PFSK-1 (cell line): ENCODE data around the gene XCL2.

Experiments
- FOXP2 ChIP-seq: optimal IDR thresholded peaks from 2 replicates; pipeline ENCODE3; 2011; ENCODE audit warnings: borderline replicate concordance, control low read depth, inconsistent platforms; ENCODE audit not compliant: insufficient read depth; ENCODE audit errors: extremely low read length, extremely low read depth
- POLR2AphosphoS5 ChIP-seq: IDR thresholded peaks from 2 replicates; pipeline ENCODE4 v1.6.1; 2012; ENCODE audit warnings: low read depth, mild to moderate bottlenecking, control low read depth, low read length, moderate library complexity
- SIN3A ChIP-seq: IDR thresholded peaks from 2 replicates; pipeline ENCODE4 v1.6.1; 2012; ENCODE audit warnings: mild to moderate bottlenecking, low read length, moderate library complexity, borderline replicate concordance; ENCODE audit not compliant: insufficient read depth
- TAF1 ChIP-seq: IDR thresholded peaks from 2 replicates; pipeline ENCODE4 v1.6.1; 2012; ENCODE audit warnings: low read length, control low read depth, borderline replicate concordance; ENCODE audit not compliant: insufficient read depth
- TF ChIP-seq, protein P1 (sequence below), 2 experiments: IDR thresholded peaks; 2 replicates each; pipeline versions ENCODE4 v1.6.1 to v1.8.0; 2011 to 2012; ENCODE audit warnings: low read depth in 2 of 2, low read length in 2 of 2, control low read depth in 1 of 2, inconsistent platforms in 1 of 2, mild to moderate bottlenecking in 1 of 2, moderate library complexity in 1 of 2; ENCODE audit not compliant: insufficient read depth in 1 of 2

The XCL2 gene

DNA sequence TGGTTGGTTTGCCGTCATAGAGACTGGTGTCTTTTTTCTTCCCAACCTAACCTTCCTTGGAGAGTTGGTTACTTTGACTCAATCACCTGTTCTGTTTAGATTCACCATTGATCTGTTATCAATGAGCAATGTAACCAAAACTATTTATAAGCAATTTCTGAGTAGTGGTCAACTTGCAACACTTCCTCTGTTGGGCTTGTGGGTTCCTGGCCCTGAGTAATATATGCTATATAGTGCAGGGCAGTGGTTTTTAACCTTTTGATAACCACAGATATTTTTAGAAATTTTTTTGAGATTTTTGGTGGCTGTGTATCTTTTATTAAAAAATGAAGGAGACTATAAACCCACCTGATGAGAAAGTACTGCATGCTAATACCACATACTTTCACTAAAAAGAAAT is 23.2 kb upstream of the XCL2 start:
- TF ChIP-seq TAF1 = no peak
- no peak for TF ChIP-seq SIN3A
- no peak for TF ChIP-seq POLR2AphosphoS5
- no peak for TF ChIP-seq FOXP2
- TF ChIP-seq, protein P1, sequence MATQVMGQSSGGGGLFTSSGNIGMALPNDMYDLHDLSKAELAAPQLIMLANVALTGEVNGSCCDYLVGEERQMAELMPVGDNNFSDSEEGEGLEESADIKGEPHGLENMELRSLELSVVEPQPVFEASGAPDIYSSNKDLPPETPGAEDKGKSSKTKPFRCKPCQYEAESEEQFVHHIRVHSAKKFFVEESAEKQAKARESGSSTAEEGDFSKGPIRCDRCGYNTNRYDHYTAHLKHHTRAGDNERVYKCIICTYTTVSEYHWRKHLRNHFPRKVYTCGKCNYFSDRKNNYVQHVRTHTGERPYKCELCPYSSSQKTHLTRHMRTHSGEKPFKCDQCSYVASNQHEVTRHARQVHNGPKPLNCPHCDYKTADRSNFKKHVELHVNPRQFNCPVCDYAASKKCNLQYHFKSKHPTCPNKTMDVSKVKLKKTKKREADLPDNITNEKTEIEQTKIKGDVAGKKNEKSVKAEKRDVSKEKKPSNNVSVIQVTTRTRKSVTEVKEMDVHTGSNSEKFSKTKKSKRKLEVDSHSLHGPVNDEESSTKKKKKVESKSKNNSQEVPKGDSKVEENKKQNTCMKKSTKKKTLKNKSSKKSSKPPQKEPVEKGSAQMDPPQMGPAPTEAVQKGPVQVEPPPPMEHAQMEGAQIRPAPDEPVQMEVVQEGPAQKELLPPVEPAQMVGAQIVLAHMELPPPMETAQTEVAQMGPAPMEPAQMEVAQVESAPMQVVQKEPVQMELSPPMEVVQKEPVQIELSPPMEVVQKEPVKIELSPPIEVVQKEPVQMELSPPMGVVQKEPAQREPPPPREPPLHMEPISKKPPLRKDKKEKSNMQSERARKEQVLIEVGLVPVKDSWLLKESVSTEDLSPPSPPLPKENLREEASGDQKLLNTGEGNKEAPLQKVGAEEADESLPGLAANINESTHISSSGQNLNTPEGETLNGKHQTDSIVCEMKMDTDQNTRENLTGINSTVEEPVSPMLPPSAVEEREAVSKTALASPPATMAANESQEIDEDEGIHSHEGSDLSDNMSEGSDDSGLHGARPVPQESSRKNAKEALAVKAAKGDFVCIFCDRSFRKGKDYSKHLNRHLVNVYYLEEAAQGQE (IDR thresholded peaks at IDR 0.05; ENCODE audit: insufficient read depth in 1 of 2, low read depth in 2 of 2, low read length in 2 of 2) = no peak

DNA sequence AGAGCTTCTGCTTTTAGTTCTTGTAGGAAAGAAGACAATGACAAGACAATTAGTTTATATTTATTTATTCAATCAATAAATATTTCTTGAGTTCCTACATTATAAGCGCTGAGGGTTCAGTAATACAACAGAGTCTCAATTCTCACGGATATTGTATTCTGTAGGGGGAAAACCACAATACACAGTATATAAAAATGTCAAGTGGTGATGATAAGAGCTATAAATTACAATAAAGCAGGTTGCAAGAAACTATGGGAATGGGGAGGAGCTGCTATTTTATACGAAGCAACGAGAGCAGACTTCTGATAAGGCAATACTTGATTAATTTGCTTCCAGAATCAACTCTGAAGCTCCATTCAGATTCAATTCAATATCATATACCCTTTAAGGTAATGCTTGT is 22.0 kb upstream of the XCL2 start:
- TF ChIP-seq, protein P1 (IDR thresholded peaks at IDR 0.05; ENCODE audit: insufficient read depth in 1 of 2, low read depth in 2 of 2, low read length in 2 of 2) = no peak
- TF ChIP-seq SIN3A (no peak), FOXP2 (no peak)

DNA sequence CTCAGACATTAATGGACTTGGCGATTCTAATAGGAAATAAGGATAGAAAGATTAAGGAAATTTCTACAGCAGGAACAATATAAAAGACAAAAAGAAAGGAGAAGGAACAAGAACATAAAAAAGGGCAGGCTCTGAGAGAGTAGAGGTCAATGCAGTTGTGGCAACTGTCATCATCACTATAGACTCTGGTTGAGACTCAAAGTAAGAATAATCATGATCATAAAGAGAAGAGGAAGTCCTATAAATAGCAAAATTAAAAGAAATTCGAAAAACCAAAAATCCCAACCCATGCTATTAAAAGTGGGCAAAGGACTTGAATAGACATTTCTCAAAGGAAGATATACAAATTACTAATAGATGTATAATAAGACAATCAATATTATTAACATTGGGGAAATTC is 18.2 kb upstream of the XCL2 start:
- TF ChIP-seq, protein P1 (IDR thresholded peaks at IDR 0.05; ENCODE audit: insufficient read depth in 1 of 2, low read depth in 2 of 2, low read length in 2 of 2) = no peak
- TF ChIP-seq SIN3A (no peak), POLR2AphosphoS5 (no peak), TAF1 (no peak), FOXP2 (no peak)

DNA sequence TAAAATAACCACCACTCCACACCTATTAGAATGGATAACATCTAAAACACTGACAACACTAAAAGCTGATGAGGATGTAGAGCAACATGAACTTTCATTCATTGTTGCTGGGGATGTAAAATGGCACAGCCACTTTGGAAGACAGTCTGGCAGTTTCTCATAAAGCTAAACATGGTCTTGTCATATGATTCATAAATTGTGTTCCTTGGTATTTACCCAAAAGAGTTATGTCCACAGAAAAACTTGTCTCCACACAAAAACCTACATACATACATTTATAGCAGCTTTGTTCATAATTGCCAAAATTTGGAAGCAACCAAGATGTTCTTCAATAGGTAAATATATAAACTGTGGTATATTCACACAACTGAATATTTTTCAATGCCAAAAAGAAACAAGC is 16.6 kb upstream of the XCL2 start:
- TF ChIP-seq POLR2AphosphoS5 (no peak), FOXP2 (no peak)

DNA sequence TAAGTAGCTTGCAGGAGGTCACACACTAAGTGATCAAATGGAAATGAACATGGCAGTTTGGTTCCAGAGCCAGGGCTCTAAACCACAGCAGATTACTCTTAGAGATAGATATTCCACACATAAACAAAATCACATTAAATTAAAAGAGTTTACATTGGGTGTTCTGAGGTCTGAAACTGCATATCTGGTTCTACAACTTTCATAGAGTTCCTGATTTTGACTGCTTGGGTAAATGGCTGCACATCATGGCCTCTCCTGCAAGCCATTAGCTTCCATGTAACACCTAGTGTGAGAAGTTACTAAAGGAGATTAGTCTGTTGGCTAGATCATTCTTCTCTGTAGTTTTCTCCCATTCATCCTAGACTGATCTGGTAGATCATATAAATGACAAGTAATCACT is 12.8 kb upstream of the XCL2 start:
- no peak for TF ChIP-seq FOXP2
- no peak for TF ChIP-seq POLR2AphosphoS5
- TF ChIP-seq SIN3A = no peak
- TF ChIP-seq, protein P1 (IDR thresholded peaks at IDR 0.05; ENCODE audit: insufficient read depth in 1 of 2, low read depth in 2 of 2, low read length in 2 of 2) = no peak
- no peak for TF ChIP-seq TAF1
